GM23248 (cell line): ENCODE data around the gene BTD. TPM values are rescaled to one million over a fixed set of nuclear protein-coding genes. Genes with fewer than 3 reads are reported as not detected.

Experiments
- DNase-seq: peaks from one replicate; pipeline ENCODE4 v3.0.0-alpha.2; 2015
- H2AFZ ChIP-seq: fragments of 200-600 bp; sonication (generic); 2 replicates; pipeline ENCODE4 v1.6.1; 2016; ENCODE audit warnings: antibody characterized with exemption
- H3F3A ChIP-seq: fragments of 200-600 bp; sonication (generic); 2 replicates; pipeline ENCODE4 v1.6.1; 2016; ENCODE audit warnings: mild to moderate bottlenecking, antibody characterized with exemption, mixed run types; ENCODE audit not compliant: insufficient read depth
- H3K27ac ChIP-seq: fragments of 200-600 bp; sonication (generic); 2 replicates; pipeline ENCODE4 v1.5.1; 2016; ENCODE audit warnings: mild to moderate bottlenecking
- H3K27me3 ChIP-seq: fragments of 200-600 bp; sonication (generic); replicated peaks from 2 replicates; pipeline ENCODE4 v1.6.1; 2016; ENCODE audit warnings: mild to moderate bottlenecking; ENCODE audit not compliant: insufficient read depth
- H3K36me3 ChIP-seq: fragments of 200-600 bp; sonication (generic); 2 replicates; pipeline ENCODE4 v1.6.1; 2016; ENCODE audit warnings: low read depth, mild to moderate bottlenecking
- H3K4me1 ChIP-seq: fragments of 200-600 bp; sonication (generic); 2 replicates; pipeline ENCODE4 v1.6.1; 2016; ENCODE audit warnings: mild to moderate bottlenecking; ENCODE audit not compliant: insufficient read depth
- H3K4me2 ChIP-seq: fragments of 200-600 bp; sonication (generic); one replicate; pipeline ENCODE4 v1.6.1; 2016; ENCODE audit warnings: mild to moderate bottlenecking; ENCODE audit not compliant: unreplicated experiment
- H3K4me3 ChIP-seq: fragments of 200-600 bp; sonication (generic); 2 replicates; pipeline ENCODE4 v1.5.1; 2016; ENCODE audit warnings: mild to moderate bottlenecking
- H3K79me2 ChIP-seq: fragments of 200-600 bp; sonication (generic); 2 replicates; pipeline ENCODE4 v1.6.1; 2016; ENCODE audit warnings: mild to moderate bottlenecking; ENCODE audit not compliant: insufficient read depth
- H3K9ac ChIP-seq: fragments of 200-600 bp; sonication (generic); 2 replicates; pipeline ENCODE4 v1.6.1; 2016; ENCODE audit warnings: mild to moderate bottlenecking
- H3K9me2 ChIP-seq: fragments of 200-600 bp; sonication (generic); 2 replicates; pipeline ENCODE4 v1.6.1; 2016; ENCODE audit warnings: mixed run types, mild to moderate bottlenecking, moderate library complexity; ENCODE audit not compliant: insufficient read depth
- H3K9me3 ChIP-seq: fragments of 200-600 bp; sonication (generic); one replicate; pipeline ENCODE4 v1.6.1; 2017; ENCODE audit warnings: low read depth
- H4K20me1 ChIP-seq: fragments of 200-600 bp; sonication (generic); 2 replicates; pipeline ENCODE4 v1.6.0; 2016; ENCODE audit not compliant: insufficient read depth
- EZH2 ChIP-seq: fragments of 200-600 bp; sonication (generic); IDR thresholded peaks from 2 replicates; pipeline ENCODE4 v1.6.1; 2018; ENCODE audit warnings: antibody characterized with exemption, mild to moderate bottlenecking; ENCODE audit not compliant: insufficient read depth, poor library complexity, severe bottlenecking
- EZH2phosphoT487 ChIP-seq: fragments of 200-600 bp; sonication (generic); IDR thresholded peaks from 2 replicates; pipeline ENCODE4 v1.6.1; 2018; ENCODE audit warnings: antibody characterized with exemption, moderate library complexity, mild to moderate bottlenecking, low read depth; ENCODE audit not compliant: insufficient read depth
- WGBS, 2 experiments: methylation state at CpG; one replicate each; pipeline ENCODE4 v1.1.6; 2015 to 2017; ENCODE audit warnings: low lambda C conversion rate in 2 of 2, low coverage in 1 of 2; ENCODE audit errors: missing lambda C conversion rate in 2 of 2; 5-methylcytosine and 5-hydroxymethylcytosine counted together
- in situ Hi-C: fragments of 300-500 bp; cut with MboI; formaldehyde crosslinking; loops from 2 replicates; pipeline ENCODE4 v1.15.0; 2020
- polyA plus RNA-seq: library from polyadenylated mRNA; unstranded; fragments of >200 nt; fragmentation: Nextera tagmentation; extraction: Ambion mirVana; gene quantifications from 2 replicates; pipeline ENCODE4 v1.2.1, GENCODE V29; 2016
- total RNA-seq: library from RNA; depleted of rRNA; stranded (reverse); fragments of >200 nt; shearing (Covaris generic); gene quantifications from 2 replicates; pipeline ENCODE4 v1.2.3, GENCODE V29; 2014

The BTD gene
- total and polyA plus RNA-seq, 2 experiments from 2014 or later = 20.1 to 48.0 TPM

DNA sequence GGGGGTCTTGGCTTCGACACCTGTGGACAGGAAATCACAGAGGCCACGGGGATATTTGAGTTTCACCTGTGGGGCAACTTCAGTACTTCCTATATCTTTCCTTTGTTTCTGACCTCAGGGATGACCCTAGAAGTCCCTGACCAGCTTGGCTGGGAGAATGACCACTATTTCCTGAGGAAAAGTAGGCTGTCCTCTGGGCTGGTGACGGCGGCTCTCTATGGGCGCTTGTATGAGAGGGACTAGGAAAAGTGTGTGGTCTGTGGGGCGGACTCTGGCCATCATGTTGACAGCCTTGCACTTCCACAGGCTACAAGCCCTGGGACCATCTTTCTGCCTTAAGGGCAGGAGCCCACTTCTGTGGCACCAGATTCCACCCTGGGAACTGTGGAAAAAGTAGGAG, 43.7 kb downstream of the BTD start:
- peaks cover 37% of the 10 kb centered on the region for H3K4me1 ChIP-seq
- in situ Hi-C loops = no loop called here
- H3F3A ChIP-seq = peaks cover 40% of the 10 kb centered on the region
- no peaks in the 10 kb centered on the region for H3K9me2 ChIP-seq
- no peak for TF ChIP-seq EZH2phosphoT487
- H4K20me1 ChIP-seq = no peaks in the 10 kb centered on the region
- WGBS, 2 experiments = 95 to 97% methylated on average over 6 of the region's 6 CpGs
- peak overlapping the region; percentile 84 for H3K9ac ChIP-seq
- DNase-seq = no peak
- H3K4me3 ChIP-seq = no peak overlapping the region; the same call in 1 of the 2 replicates
- peak overlapping the region; percentile 72 for H3K4me2 ChIP-seq
- 0 out of 2 replicates have a peak overlapping the region, but pooled peaks have one; percentile 23 for H2AFZ ChIP-seq
- H3K27me3 ChIP-seq = no peaks in the 10 kb centered on the region
- H3K27ac ChIP-seq = peak overlapping the region; percentile 99
- no peaks in the 10 kb centered on the region for H3K79me2 ChIP-seq
- H3K9me3 ChIP-seq = no peaks in the 10 kb centered on the region
- no peaks in the 10 kb centered on the region for H3K36me3 ChIP-seq

DNA sequence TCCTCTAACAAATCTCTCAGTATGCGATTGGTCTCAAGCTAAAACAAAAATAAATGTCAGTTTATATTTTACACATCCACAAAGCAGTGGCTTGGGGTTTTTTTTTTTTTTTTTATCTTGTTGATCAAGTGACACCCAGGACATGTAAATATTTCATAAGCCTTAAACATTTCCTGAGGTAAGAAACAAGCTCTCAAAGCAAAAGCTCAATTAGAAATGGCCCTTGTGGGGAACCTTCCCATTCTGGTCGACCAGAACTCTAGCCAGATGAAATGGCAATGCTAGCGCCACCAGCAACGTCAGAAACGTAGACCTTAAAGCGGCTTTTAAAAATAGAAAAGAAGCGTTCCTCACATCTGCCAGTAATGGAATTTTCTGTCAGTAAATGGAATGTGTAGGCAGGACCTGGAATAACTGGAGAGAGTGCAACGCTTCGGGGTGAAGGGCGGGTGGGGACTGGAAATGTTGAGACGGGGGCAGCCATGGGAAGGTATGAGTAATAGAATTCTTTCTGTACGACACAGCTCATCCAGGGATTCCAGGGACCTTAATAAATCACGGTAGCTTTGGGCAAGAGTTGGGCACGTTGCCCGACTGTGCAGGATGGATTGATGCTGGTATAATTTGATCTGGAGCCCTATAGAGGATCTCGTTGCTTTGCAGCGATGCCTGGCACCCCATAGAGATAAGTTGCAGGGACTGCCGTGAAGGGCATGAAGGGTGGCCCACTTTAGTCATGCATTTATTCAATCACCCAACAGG, 44.4 kb downstream of the BTD start:
- H3K4me1 ChIP-seq = peaks cover 37% of the 10 kb centered on the region
- H3K27me3 ChIP-seq = no peaks in the 10 kb centered on the region
- in situ Hi-C loops = no loop called here
- no peaks in the 10 kb centered on the region for H3K36me3 ChIP-seq
- H3K27ac ChIP-seq = peak overlapping the region; percentile 99
- H3K79me2 ChIP-seq = no peaks in the 10 kb centered on the region
- no peaks in the 10 kb centered on the region for H4K20me1 ChIP-seq
- peak; percentile 92 for DNase-seq
- 13 to 15% methylated on average over 18 of the region's 18 CpGs for WGBS, 2 experiments
- peaks cover 40% of the 10 kb centered on the region for H3F3A ChIP-seq
- H3K9me3 ChIP-seq = no peaks in the 10 kb centered on the region
- H2AFZ ChIP-seq = 0 out of 2 replicates have a peak overlapping the region, but pooled peaks have one; percentile 23
- peak overlapping the region; percentile 41 for H3K4me3 ChIP-seq
- TF ChIP-seq EZH2 = no peak
- H3K9ac ChIP-seq = peak overlapping the region; percentile 84
- peak overlapping the region; percentile 72 for H3K4me2 ChIP-seq
- no peaks in the 10 kb centered on the region for H3K9me2 ChIP-seq

DNA sequence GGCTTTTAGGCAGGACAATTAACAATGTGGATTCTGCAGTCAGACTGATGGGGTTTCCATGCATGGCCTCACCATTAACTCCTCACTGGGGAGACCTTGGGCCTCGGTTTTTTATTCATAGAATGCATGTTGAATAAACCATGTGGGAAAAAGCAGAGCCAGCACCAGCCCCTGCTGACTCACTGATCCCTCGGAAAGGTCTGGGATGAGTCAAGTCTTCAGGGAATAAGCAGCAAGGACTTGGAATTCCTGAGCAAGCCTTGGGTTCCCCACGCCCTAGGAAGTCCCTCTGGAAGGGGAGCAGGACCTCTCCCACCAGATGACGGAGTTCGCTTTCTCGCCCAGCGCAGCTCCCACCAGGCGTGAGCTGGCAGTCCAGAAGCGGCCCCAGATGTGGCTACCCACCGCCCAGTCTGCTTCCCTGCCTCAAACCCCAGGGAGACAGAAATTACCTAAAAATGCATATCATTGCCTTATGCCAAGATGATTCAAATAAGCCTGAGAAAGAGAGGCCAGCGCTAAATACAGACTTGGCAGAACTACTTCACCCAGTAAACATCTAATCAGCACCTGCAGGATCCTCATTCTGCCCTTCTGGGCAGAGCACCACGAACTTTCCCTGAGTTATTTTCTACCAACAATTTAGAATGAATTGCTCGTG, 45.4 kb downstream of the BTD start:
- no peaks in the 10 kb centered on the region for H3K27me3 ChIP-seq
- H3K36me3 ChIP-seq = no peaks in the 10 kb centered on the region
- H3K27ac ChIP-seq = peak overlapping the region; percentile 99
- peak; percentile 99 for DNase-seq
- H3K4me2 ChIP-seq = peak overlapping the region; percentile 91
- no peaks in the 10 kb centered on the region for H3K9me3 ChIP-seq
- in situ Hi-C loops = no loop called here
- H3K9me2 ChIP-seq = no peaks in the 10 kb centered on the region
- TF ChIP-seq EZH2phosphoT487 (no peak), EZH2 (no peak)
- H3K9ac ChIP-seq = peak overlapping the region; percentile 84
- peaks cover 37% of the 10 kb centered on the region for H3K4me1 ChIP-seq
- peaks cover 40% of the 10 kb centered on the region for H3F3A ChIP-seq
- no peaks in the 10 kb centered on the region for H3K79me2 ChIP-seq
- peak overlapping the region; percentile 48 for H3K4me3 ChIP-seq
- H4K20me1 ChIP-seq = no peaks in the 10 kb centered on the region
- no peak overlapping the region for H2AFZ ChIP-seq
- 0 to 1% methylated on average over 13 of the region's 13 CpGs for WGBS, 2 experiments

DNA sequence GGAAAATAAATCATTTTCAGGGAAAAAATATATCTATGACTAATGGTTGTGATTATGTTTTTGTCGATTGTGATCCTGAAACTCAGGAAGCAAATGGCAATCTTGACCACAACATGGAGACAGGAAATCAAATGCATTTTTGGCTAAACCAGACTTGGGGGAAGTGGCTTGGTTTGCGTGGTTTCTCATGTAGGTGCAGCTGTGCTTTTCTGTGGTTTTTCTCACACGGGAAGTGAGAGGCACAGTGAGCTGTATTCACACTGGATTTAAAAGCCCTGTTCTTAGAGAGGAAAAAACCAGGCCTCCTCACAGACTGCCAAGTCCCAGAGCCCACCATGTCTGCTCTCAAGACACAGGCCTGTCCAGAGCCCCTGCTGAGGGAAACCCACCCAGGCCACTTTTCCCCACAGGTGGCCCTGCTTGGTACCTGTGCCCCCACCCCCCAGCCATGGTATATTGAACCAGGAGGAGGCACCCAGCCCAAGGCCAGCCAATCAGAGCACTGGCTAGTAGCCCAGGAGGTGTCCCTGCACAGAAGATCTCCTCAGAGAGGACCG, 46.1 kb downstream of the BTD start:
- Histone ChIP-seq H3K79me2 (no peaks in the 10 kb centered on the region), H3K4me1 (peaks cover 37% of the 10 kb centered on the region), H3K36me3 (no peaks in the 10 kb centered on the region), H3K4me3 (peak overlapping the region; percentile 48), H3K9me3 (no peaks in the 10 kb centered on the region), H3K27ac (peak overlapping the region; percentile 99), H3K9me2 (no peaks in the 10 kb centered on the region), H3K4me2 (peak overlapping the region; percentile 91), H3K27me3 (no peaks in the 10 kb centered on the region), H2AFZ (no peak overlapping the region), H4K20me1 (no peaks in the 10 kb centered on the region), H3K9ac (peak overlapping the region; percentile 84), H3F3A (peaks cover 40% of the 10 kb centered on the region)
- TF ChIP-seq EZH2 (no peak), EZH2phosphoT487 (no peak)
- peak; percentile 92 for DNase-seq
- WGBS, 2 experiments = 23 to 24% methylated on average over 4 of the region's 4 CpGs
- in situ Hi-C loops = no loop called here
